GM23338 (cell line): ENCODE data around the gene AFF2. TPM values are rescaled to one million over a fixed set of nuclear protein-coding genes. Genes with fewer than 3 reads are reported as not detected.

ENCODE experiments used
- ATAC-seq: fragments of 200-7000 bp; cut with Tn5 transposase; 3 replicates; pipeline ENCODE4 v1.9.1; 2020
- DNase-seq: peaks from one replicate; pipeline ENCODE4 v3.0.0-alpha.2; 2015; ENCODE audit warnings: low spot score
- H2AFZ ChIP-seq: fragments of 200-600 bp; sonication (generic); 2 replicates; pipeline ENCODE4 v1.8.0; 2016; ENCODE audit warnings: antibody characterized with exemption, mild to moderate bottlenecking, moderate library complexity
- H3F3A ChIP-seq: fragments of 200-600 bp; sonication (generic); replicated peaks from 2 replicates; pipeline ENCODE4 v1.8.0; 2017; ENCODE audit warnings: antibody characterized with exemption, mixed run types, low read depth
- H3K27ac ChIP-seq: fragments of 200-600 bp; sonication (generic); 2 replicates; pipeline ENCODE4 v1.6.1; 2016; ENCODE audit warnings: low read depth
- H3K27me3 ChIP-seq: fragments of 200-600 bp; sonication (generic); 2 replicates; pipeline ENCODE4 v1.8.0; 2016; ENCODE audit warnings: mild to moderate bottlenecking, mixed run types, moderate library complexity; ENCODE audit not compliant: insufficient read depth
- H3K36me3 ChIP-seq: fragments of 200-600 bp; sonication (generic); 2 replicates; pipeline ENCODE4 v1.8.0; 2016; ENCODE audit warnings: mild to moderate bottlenecking; ENCODE audit not compliant: insufficient read depth
- H3K4me1 ChIP-seq: fragments of 200-600 bp; sonication (generic); 2 replicates; pipeline ENCODE4 v1.8.0; 2016; ENCODE audit warnings: mild to moderate bottlenecking, moderate library complexity; ENCODE audit not compliant: insufficient read depth
- H3K4me2 ChIP-seq: fragments of 200-600 bp; sonication (generic); 2 replicates; pipeline ENCODE4 v1.7.1; 2017; ENCODE audit warnings: mixed run types
- H3K4me3 ChIP-seq: fragments of 200-600 bp; sonication (generic); 2 replicates; pipeline ENCODE4 v1.6.1; 2016; ENCODE audit warnings: mixed run types
- H3K79me2 ChIP-seq: fragments of 200-600 bp; sonication (generic); replicated peaks from 2 replicates; pipeline ENCODE4 v1.8.0; 2017; ENCODE audit warnings: mild to moderate bottlenecking; ENCODE audit not compliant: insufficient read depth
- H3K9me2 ChIP-seq: fragments of 200-600 bp; sonication (generic); 2 replicates; pipeline ENCODE4 v1.8.0; 2017; ENCODE audit not compliant: insufficient read depth
- H4K20me1 ChIP-seq: fragments of 200-600 bp; sonication (generic); replicated peaks from 2 replicates; pipeline ENCODE4 v1.8.0; 2017; ENCODE audit warnings: mild to moderate bottlenecking; ENCODE audit not compliant: insufficient read depth
- H3K27ac Mint-ChIP-seq: 2 replicates; pipeline ENCODE4 v1.8.0; 2020; ENCODE audit warnings: inconsistent platforms, mild to moderate bottlenecking, moderate library complexity, mixed read lengths
- H3K27me3 Mint-ChIP-seq: 3 replicates; pipeline ENCODE4 v1.8.0; 2022; ENCODE audit warnings: low read depth, mild to moderate bottlenecking, moderate library complexity, mixed read lengths, inconsistent platforms; ENCODE audit not compliant: insufficient read depth, poor library complexity
- H3K36me3 Mint-ChIP-seq: 3 replicates; pipeline ENCODE4 v1.8.0; 2021; ENCODE audit warnings: low read depth, mild to moderate bottlenecking, inconsistent platforms, moderate library complexity, mixed read lengths
- H3K4me1 Mint-ChIP-seq: 3 replicates; pipeline ENCODE4 v1.8.0; 2020; ENCODE audit warnings: mild to moderate bottlenecking, inconsistent platforms, mixed read lengths
- H3K4me3 Mint-ChIP-seq: 3 replicates; pipeline ENCODE4 v1.8.0; 2021; ENCODE audit warnings: moderate library complexity, mild to moderate bottlenecking, inconsistent platforms, mixed read lengths
- H3K9me3 Mint-ChIP-seq: 3 replicates; pipeline ENCODE4 v1.8.0; 2020; ENCODE audit warnings: moderate library complexity, mild to moderate bottlenecking, inconsistent platforms, mixed read lengths
- CREB1 ChIP-seq: fragments of 250-450 bp; sonication (Bioruptor Pico); IDR thresholded peaks from 2 replicates; pipeline ENCODE4 v1.5.0; 2020; ENCODE audit warnings: low read depth, mild to moderate bottlenecking, moderate library complexity
- ETS1 ChIP-seq: IDR thresholded peaks from 2 replicates; pipeline ENCODE4 v1.6.1; 2016; ENCODE audit warnings: antibody characterized with exemption
- EZH2 ChIP-seq: fragments of 200-600 bp; sonication (generic); IDR thresholded peaks from one replicate; pipeline ENCODE4 v1.8.0; 2017; ENCODE audit warnings: antibody characterized with exemption, mild to moderate bottlenecking, low read depth; ENCODE audit not compliant: unreplicated experiment
- EZH2phosphoT487 ChIP-seq: fragments of 200-600 bp; sonication (generic); IDR thresholded peaks from one replicate; pipeline ENCODE4 v1.8.1; 2018; ENCODE audit warnings: antibody characterized with exemption; ENCODE audit not compliant: unreplicated experiment
- JUNB ChIP-seq: IDR thresholded peaks from one replicate; pipeline ENCODE4 v1.6.1; 2016; ENCODE audit warnings: antibody characterized with exemption; ENCODE audit not compliant: unreplicated experiment
- NANOG ChIP-seq: IDR thresholded peaks from 2 replicates; pipeline ENCODE4 v1.6.1; 2016; ENCODE audit warnings: antibody characterized with exemption, borderline replicate concordance
- POLR2AphosphoS5 ChIP-seq: IDR thresholded peaks from 2 replicates; pipeline ENCODE4 v1.6.1; 2016; ENCODE audit warnings: antibody characterized with exemption, low read depth
- STAT1 ChIP-seq: IDR thresholded peaks from one replicate; pipeline ENCODE4 v1.6.1; 2016; ENCODE audit warnings: antibody characterized with exemption; ENCODE audit not compliant: unreplicated experiment
- ZNF114 ChIP-seq: fragments of 250-450 bp; sonication (Bioruptor Pico); IDR thresholded peaks from 2 replicates; pipeline ENCODE4 v1.5.0; 2020; ENCODE audit warnings: mild to moderate bottlenecking, moderate library complexity
- ZNF331 ChIP-seq: fragments of 250-450 bp; sonication (Bioruptor Pico); IDR thresholded peaks from 2 replicates; pipeline ENCODE4 v1.5.0; 2020; ENCODE audit warnings: low read depth, mild to moderate bottlenecking, moderate library complexity
- ZNF462 ChIP-seq: fragments of 250-450 bp; sonication (Bioruptor Pico); IDR thresholded peaks from 2 replicates; pipeline ENCODE4 v1.5.0; 2020; ENCODE audit warnings: mild to moderate bottlenecking, moderate library complexity
- polyA plus RNA-seq: library from polyadenylated mRNA; unstranded; fragments of >200 nt; fragmentation: Nextera tagmentation; extraction: Ambion mirVana; gene quantifications from 2 replicates; pipeline ENCODE4 v1.2.1, GENCODE V29; 2016
- total RNA-seq: library from RNA; depleted of rRNA; stranded (reverse); fragments of >200 nt; shearing (Covaris generic); gene quantifications from 2 replicates; pipeline ENCODE4 v1.2.3, GENCODE V29; 2014
- TF ChIP-seq, protein P1 (sequence below), 2 experiments: fragments of 200-600 bp in 1 of 2; sonication (generic) in 1 of 2; conservative IDR thresholded peaks; 2 replicates each; pipeline versions ENCODE4 v1.5.1 to v1.6.1; 2016 to 2017; ENCODE audit warnings: antibody characterized with exemption in 2 of 2, low read depth in 2 of 2, mild to moderate bottlenecking in 2 of 2, moderate library complexity in 1 of 2
- TF ChIP-seq, protein P2 (sequence below): IDR thresholded peaks from one replicate; pipeline ENCODE4 v1.6.1; 2018; ENCODE audit warnings: antibody characterized with exemption; ENCODE audit not compliant: unreplicated experiment

Gene AFF2
- total and polyA plus RNA-seq, 2 experiments from 2014 or later = 1.6 to 5.8 TPM

- H3K4me1 Mint-ChIP-seq = peaks cover 7% of the 10 kb centered on the region; the same call in 2 of the 3 replicates
- no peaks in the 10 kb centered on the region for H3K9me2 ChIP-seq
- ATAC-seq = no peak
These were observed 371.2 kb downstream of the AFF2 start for GRCh38 chrX:148871422-148872160.

More at GRCh38 chrX:148871422-148872160, 371.2 kb downstream of the AFF2 start:
- no peak overlapping the region for H3K27ac ChIP-seq
- H3K27ac Mint-ChIP-seq = no peak overlapping the region
- no peak overlapping the region for H3K4me3 Mint-ChIP-seq
- no peaks in the 10 kb centered on the region for H3K36me3 ChIP-seq
- no peak overlapping the region for H3K4me3 ChIP-seq
- H3K9me3 Mint-ChIP-seq = no peaks in the 10 kb centered on the region
- H4K20me1 ChIP-seq = no peaks in the 10 kb centered on the region
- H3K27me3 Mint-ChIP-seq = peaks cover 2% of the 10 kb centered on the region
- no peak for TF ChIP-seq CREB1 (CRISPR knock-in tag)
- TF ChIP-seq STAT1 = no peak
- no peak for TF ChIP-seq POLR2AphosphoS5
- no peak for TF ChIP-seq NANOG
- TF ChIP-seq JUNB = no peak
- no peak for TF ChIP-seq EZH2
- no peak for TF ChIP-seq ZNF462
- TF ChIP-seq ZNF331 (CRISPR knock-in tag) = no peak
- TF ChIP-seq, protein P1, sequence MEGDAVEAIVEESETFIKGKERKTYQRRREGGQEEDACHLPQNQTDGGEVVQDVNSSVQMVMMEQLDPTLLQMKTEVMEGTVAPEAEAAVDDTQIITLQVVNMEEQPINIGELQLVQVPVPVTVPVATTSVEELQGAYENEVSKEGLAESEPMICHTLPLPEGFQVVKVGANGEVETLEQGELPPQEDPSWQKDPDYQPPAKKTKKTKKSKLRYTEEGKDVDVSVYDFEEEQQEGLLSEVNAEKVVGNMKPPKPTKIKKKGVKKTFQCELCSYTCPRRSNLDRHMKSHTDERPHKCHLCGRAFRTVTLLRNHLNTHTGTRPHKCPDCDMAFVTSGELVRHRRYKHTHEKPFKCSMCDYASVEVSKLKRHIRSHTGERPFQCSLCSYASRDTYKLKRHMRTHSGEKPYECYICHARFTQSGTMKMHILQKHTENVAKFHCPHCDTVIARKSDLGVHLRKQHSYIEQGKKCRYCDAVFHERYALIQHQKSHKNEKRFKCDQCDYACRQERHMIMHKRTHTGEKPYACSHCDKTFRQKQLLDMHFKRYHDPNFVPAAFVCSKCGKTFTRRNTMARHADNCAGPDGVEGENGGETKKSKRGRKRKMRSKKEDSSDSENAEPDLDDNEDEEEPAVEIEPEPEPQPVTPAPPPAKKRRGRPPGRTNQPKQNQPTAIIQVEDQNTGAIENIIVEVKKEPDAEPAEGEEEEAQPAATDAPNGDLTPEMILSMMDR (conservative IDR thresholded peaks at IDR 0.05; ENCODE audit: low read depth in 2 of 2) = no peak
- no peak for TF ChIP-seq EZH2phosphoT487
- TF ChIP-seq ETS1 = no peak
- TF ChIP-seq, protein P2, sequence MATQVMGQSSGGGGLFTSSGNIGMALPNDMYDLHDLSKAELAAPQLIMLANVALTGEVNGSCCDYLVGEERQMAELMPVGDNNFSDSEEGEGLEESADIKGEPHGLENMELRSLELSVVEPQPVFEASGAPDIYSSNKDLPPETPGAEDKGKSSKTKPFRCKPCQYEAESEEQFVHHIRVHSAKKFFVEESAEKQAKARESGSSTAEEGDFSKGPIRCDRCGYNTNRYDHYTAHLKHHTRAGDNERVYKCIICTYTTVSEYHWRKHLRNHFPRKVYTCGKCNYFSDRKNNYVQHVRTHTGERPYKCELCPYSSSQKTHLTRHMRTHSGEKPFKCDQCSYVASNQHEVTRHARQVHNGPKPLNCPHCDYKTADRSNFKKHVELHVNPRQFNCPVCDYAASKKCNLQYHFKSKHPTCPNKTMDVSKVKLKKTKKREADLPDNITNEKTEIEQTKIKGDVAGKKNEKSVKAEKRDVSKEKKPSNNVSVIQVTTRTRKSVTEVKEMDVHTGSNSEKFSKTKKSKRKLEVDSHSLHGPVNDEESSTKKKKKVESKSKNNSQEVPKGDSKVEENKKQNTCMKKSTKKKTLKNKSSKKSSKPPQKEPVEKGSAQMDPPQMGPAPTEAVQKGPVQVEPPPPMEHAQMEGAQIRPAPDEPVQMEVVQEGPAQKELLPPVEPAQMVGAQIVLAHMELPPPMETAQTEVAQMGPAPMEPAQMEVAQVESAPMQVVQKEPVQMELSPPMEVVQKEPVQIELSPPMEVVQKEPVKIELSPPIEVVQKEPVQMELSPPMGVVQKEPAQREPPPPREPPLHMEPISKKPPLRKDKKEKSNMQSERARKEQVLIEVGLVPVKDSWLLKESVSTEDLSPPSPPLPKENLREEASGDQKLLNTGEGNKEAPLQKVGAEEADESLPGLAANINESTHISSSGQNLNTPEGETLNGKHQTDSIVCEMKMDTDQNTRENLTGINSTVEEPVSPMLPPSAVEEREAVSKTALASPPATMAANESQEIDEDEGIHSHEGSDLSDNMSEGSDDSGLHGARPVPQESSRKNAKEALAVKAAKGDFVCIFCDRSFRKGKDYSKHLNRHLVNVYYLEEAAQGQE = no peak
- no peak for TF ChIP-seq ZNF114 (CRISPR knock-in tag)
- no peaks in the 10 kb centered on the region for H3K4me1 ChIP-seq
- no peaks in the 10 kb centered on the region for H3K36me3 Mint-ChIP-seq
- no peak overlapping the region for H3K4me2 ChIP-seq
- no peaks in the 10 kb centered on the region for H3F3A ChIP-seq
- DNase-seq = no peak
- H2AFZ ChIP-seq = no peak overlapping the region
- H3K27me3 ChIP-seq = no peaks in the 10 kb centered on the region
- H3K79me2 ChIP-seq = no peaks in the 10 kb centered on the region
